Lung (tissue), 16 donors: Measurements from ENCODE around the gene TMEM174. TPM values are rescaled to one million over a fixed set of nuclear protein-coding genes. Genes with fewer than 3 reads are reported as not detected.

Experiments used
- ATAC-seq: fragments of 200-7000 bp; cut with Tn5 transposase; one replicate; pipeline ENCODE4 v1.9.1; 2020; ENCODE audit warnings: moderate number of reproducible peaks; ENCODE audit not compliant: insufficient read depth, low FRiP score
- DNase-seq, 3 donors: peaks; one replicate each; pipeline ENCODE4 v3.0.0-alpha.2; 2013 to 2017
- H3K27ac ChIP-seq, 2 donors: one replicate each; pipeline ENCODE4 v1.5.1; 2013; ENCODE audit warnings: mild to moderate bottlenecking in 2 of 2, moderate library complexity in 2 of 2, control low read depth in 1 of 2, inconsistent platforms in 1 of 2, low read depth in 1 of 2, low read length in 1 of 2
- H3K27me3 ChIP-seq, 3 donors: one replicate each; pipeline ENCODE4 v1.5.1; 2013; ENCODE audit warnings: low read length in 2 of 3; ENCODE audit not compliant: control insufficient read depth in 3 of 3, insufficient read depth in 3 of 3
- H3K36me3 ChIP-seq, 4 donors: one replicate each; pipeline ENCODE4 v1.5.1; 2013; ENCODE audit warnings: low read length in 4 of 4, mild to moderate bottlenecking in 1 of 4, moderate library complexity in 1 of 4; ENCODE audit not compliant: control insufficient read depth in 4 of 4, insufficient read depth in 4 of 4
- H3K4me1 ChIP-seq, 5 donors: one replicate each; pipeline ENCODE4 v1.5.1; 2013; ENCODE audit warnings: low read length in 5 of 5, mild to moderate bottlenecking in 2 of 5, moderate library complexity in 1 of 5; ENCODE audit not compliant: control insufficient read depth in 5 of 5, insufficient read depth in 5 of 5
- H3K4me3 ChIP-seq: one replicate; pipeline ENCODE4 v1.5.1; 2013; ENCODE audit warnings: mild to moderate bottlenecking, control low read depth, moderate library complexity
- H3K9ac ChIP-seq, 2 donors: one replicate each; pipeline ENCODE4 v1.5.1; 2013; ENCODE audit warnings: low read length in 2 of 2, control low read depth in 1 of 2; ENCODE audit not compliant: insufficient read depth in 1 of 2
- H3K9me3 ChIP-seq, 4 donors: one replicate each; pipeline ENCODE4 v1.5.1; 2013; ENCODE audit warnings: low read length in 3 of 4, mild to moderate bottlenecking in 1 of 4, moderate library complexity in 1 of 4; ENCODE audit not compliant: control insufficient read depth in 4 of 4, insufficient read depth in 3 of 4
- WGBS, 2 donors: extraction: QIAGEN DNeasy Blood & Tissue Kit; methylation state at CpG; one replicate each; pipeline ENCODE4 v1.1.7; 2013; 5-methylcytosine and 5-hydroxymethylcytosine counted together
- long read RNA-seq, 5 donors: transcript quantifications; one replicate each; lab custom pipeline, GENCODE V29; 2026
- polyA plus RNA-seq, 2 donors: library from polyadenylated mRNA; stranded (reverse); fragments of 200-250 nt; gene quantifications; one replicate each; pipeline ENCODE4 v1.2.1, GENCODE V29; 2013
- total RNA-seq, 2 donors: library from RNA; depleted of rRNA in 1 of 2; stranded (reverse); fragments of >200 nt in 1 of 2; gene quantifications; one replicate each; pipeline ENCODE4 v1.2.1, GENCODE V29; 2014 to 2021
- TF ChIP-seq, protein P1 (sequence below): IDR thresholded peaks from 2 replicates; pipeline ENCODE4 v1.5.1; 2012; ENCODE audit warnings: mild to moderate bottlenecking; ENCODE audit errors: control extremely low read depth, extremely low read depth
- donor health status: control.
- donor health status: control.
- donor health status: Bipolar disorder and iron deficiency.
- donor health status: healthy.
- donor health status: DM: yes; HTN: yes; CAD: no.

Gene TMEM174, protein sequence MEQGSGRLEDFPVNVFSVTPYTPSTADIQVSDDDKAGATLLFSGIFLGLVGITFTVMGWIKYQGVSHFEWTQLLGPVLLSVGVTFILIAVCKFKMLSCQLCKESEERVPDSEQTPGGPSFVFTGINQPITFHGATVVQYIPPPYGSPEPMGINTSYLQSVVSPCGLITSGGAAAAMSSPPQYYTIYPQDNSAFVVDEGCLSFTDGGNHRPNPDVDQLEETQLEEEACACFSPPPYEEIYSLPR
- total RNA-seq (not detected), polyA plus RNA-seq (not detected)
- long read RNA-seq, donor 1 = 0 reads
- long read RNA-seq, donor 2 = 0 reads
- long read RNA-seq, donor 3 = 0 reads
- long read RNA-seq, donor 4 = 0 reads
- long read RNA-seq, donor 5 = 0 reads

DNA sequence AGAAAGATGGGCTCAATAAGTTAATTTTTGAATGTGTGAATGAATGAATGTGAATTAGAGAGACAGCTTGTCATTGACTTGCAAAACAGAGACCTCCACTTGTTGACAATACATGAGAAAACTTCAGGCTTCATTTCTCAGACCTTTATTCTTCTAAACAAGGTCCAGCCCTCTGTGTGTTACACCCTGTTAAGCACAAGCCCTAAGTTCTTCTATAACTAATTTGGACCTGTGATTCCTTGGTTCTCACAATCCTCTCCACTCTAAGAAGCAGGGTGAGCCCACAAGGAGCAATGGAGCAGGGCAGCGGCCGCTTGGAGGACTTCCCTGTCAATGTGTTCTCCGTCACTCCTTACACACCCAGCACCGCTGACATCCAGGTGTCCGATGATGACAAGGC, at the start of gene TMEM174:
Gene TMEM174 (plus strand): TSS at position 243 of the 400 bp plus-strand sequence. CDS start 51 bp downstream, at position 294.
- Histone ChIP-seq H3K27ac (no peak within 1 kb of the TSS), H3K4me3 (no peak within 1 kb of the TSS), H3K4me1 (no peaks in the 10 kb centered on the region), H3K27me3 (no peaks in the 10 kb centered on the region), H3K9ac (no peak within 1 kb of the TSS), H3K36me3 (no peaks in the 10 kb centered on the region), H3K9me3 (no peaks in the 10 kb centered on the region)
- TF ChIP-seq, protein P1, sequence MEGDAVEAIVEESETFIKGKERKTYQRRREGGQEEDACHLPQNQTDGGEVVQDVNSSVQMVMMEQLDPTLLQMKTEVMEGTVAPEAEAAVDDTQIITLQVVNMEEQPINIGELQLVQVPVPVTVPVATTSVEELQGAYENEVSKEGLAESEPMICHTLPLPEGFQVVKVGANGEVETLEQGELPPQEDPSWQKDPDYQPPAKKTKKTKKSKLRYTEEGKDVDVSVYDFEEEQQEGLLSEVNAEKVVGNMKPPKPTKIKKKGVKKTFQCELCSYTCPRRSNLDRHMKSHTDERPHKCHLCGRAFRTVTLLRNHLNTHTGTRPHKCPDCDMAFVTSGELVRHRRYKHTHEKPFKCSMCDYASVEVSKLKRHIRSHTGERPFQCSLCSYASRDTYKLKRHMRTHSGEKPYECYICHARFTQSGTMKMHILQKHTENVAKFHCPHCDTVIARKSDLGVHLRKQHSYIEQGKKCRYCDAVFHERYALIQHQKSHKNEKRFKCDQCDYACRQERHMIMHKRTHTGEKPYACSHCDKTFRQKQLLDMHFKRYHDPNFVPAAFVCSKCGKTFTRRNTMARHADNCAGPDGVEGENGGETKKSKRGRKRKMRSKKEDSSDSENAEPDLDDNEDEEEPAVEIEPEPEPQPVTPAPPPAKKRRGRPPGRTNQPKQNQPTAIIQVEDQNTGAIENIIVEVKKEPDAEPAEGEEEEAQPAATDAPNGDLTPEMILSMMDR = no peak
- DNase-seq (no peak), ATAC-seq (no peak)
- 90 to 96% methylated on average over 5 of the region's 5 CpGs for WGBS, 2 donors

DNA sequence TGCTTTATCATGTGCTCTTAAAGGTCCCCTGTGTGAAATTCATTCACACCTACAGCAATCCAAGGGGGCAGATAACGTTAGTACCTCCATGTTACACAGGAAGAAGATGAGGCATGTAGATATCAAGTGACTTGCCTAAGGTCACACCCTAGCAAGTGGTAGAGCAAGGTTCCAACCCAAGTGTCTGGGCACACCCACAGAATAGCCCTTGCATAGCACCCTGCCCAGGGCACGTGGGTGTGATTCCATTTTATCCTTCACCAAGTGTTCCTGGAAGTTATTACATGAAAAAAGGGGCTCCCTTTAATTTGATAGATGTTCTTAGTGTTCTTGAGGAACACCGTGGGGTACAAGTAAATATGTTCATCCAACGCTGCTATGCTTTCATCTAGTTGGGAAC, 47.7 kb upstream of the TMEM174 start:
- H3K4me1 ChIP-seq = peaks cover 0 to 7% (median 4%) of the 10 kb centered on the region in 5 donors
- 75 to 91% methylated on average over 4 of the region's 4 CpGs for WGBS, 2 donors
- H3K9me3 ChIP-seq = peaks cover 0 to 3% (median 0%) of the 10 kb centered on the region in 4 donors
- no peak overlapping the region for H3K9ac ChIP-seq
- DNase-seq (no peak), ATAC-seq (no peak)
- no peaks in the 10 kb centered on the region for H3K36me3 ChIP-seq
- no peak overlapping the region for H3K27ac ChIP-seq
- H3K4me3 ChIP-seq = no peak overlapping the region
- H3K27me3 ChIP-seq = peaks cover 4 to 33% (median 27%) of the 10 kb centered on the region in 3 donors
- TF ChIP-seq, protein P1 = no peak

DNA sequence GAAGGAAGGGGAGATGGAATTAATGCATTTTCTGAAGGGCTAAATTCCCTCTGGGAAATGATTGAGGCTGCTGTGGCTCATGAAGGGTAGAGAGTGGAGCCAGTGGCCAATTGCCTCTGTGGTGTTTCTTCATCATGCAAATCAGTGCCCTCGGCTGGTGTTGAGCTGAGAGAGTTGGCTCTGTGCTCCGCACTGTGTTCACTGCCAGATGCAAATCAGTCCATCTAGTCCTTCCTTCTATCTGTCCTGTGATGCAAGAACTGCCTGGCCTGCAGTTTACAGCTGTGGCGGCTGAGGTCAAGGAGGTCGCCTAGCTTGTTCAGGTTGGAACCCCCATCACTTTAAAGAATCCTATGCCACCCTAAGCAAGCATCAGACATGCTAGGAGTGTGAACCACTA, 46.6 kb upstream of the TMEM174 start:
- WGBS, 2 donors = 81 to 93% methylated on average over 4 of the region's 4 CpGs
- no peaks in the 10 kb centered on the region for H3K4me1 ChIP-seq
- TF ChIP-seq, protein P1 = no peak
- H3K27me3 ChIP-seq = peaks cover 0 to 26% (median 19%) of the 10 kb centered on the region in 3 donors
- DNase-seq (no peak), ATAC-seq (no peak)
- no peak overlapping the region for H3K27ac ChIP-seq
- no peak overlapping the region for H3K4me3 ChIP-seq
- no peaks in the 10 kb centered on the region for H3K36me3 ChIP-seq
- H3K9ac ChIP-seq = no peak overlapping the region
- H3K9me3 ChIP-seq = peaks cover 0 to 3% (median 0%) of the 10 kb centered on the region in 4 donors

DNA sequence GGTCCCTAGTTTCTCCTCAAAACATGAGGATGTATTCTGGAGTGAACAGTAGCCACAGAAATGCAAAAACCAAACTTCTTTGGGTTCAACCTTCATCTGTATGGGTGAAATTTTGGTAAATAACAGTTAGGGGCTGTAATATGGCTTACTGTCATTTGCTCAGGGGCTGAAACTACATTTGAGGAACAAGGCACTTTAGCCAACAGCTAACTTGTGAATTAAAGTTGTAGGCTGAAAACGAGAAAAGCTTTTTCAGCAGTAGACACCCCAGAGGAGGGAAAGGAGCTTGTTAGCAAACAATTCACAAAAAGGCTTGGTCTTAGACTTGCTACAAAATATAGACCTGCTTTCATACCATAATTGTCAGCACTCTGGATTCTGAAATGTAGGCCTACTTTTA, 46.0 kb upstream of the TMEM174 start:
- Histone ChIP-seq H3K36me3 (no peaks in the 10 kb centered on the region), H3K9me3 (peaks cover 0 to 3% (median 0%) of the 10 kb centered on the region in 4 donors), H3K27ac (no peak overlapping the region), H3K9ac (no peak overlapping the region), H3K4me3 (no peak overlapping the region), H3K4me1 (no peaks in the 10 kb centered on the region), H3K27me3 (peaks cover 0 to 21% (median 14%) of the 10 kb centered on the region in 3 donors)
- ATAC-seq (no peak), DNase-seq (no peak)
- WGBS, 2 donors = 71 to 79% methylated on average over 1 of the region's 1 CpG
- TF ChIP-seq, protein P1 = no peak
